HG03342 (cell line): ENCODE results near the gene SPHK2.
"Not testable (repeated sequence)": the region's sequence is repeated elsewhere in the genome, so short reads cannot be mapped to it uniquely, and the experiment has no call there.

Experiments
- ATAC-seq: cut with Tn5 transposase; IDR thresholded peaks from one replicate; pipeline ENCODE4 v1.9.1; 2021; ENCODE audit warnings: mild to moderate bottlenecking, moderate library complexity; ENCODE audit not compliant: unreplicated experiment

SPHK2 gene

DNA sequence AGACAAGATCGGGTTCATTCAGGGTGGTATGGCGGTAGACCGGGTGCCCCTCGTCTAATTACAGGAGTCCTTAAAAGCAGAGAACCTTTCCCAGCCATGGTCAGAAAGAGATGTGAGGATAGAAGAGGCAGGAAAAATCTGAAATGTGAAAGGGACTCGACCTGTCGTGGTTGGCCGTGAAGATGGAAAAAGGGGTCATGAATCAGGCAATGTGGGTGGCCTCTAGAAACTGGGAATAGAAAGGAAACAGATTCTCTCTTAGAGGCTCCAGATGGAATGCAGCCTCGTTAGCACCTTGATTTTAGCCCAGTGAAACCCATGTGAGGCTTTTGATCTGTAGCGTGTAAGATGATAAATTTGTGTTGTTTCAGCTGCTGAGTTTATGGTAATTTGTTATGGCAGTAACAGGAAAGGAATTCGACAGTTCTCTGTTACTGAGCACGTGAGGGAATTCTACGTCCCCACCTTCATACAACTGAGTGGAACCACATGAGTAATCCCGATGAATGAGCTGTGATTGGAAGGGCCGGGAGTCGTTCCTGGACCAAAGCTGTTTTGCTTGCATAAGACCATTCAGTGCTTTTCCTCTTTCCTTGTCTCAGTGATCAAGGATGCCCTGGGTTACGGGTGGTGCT lies 37.7 kb downstream of the SPHK2 start:
- no peak for ATAC-seq

- ATAC-seq: not testable (repeated sequence)
Measured at GRCh38 chr19:48657828-48658227, 38.5 kb downstream of the SPHK2 start.

DNA sequence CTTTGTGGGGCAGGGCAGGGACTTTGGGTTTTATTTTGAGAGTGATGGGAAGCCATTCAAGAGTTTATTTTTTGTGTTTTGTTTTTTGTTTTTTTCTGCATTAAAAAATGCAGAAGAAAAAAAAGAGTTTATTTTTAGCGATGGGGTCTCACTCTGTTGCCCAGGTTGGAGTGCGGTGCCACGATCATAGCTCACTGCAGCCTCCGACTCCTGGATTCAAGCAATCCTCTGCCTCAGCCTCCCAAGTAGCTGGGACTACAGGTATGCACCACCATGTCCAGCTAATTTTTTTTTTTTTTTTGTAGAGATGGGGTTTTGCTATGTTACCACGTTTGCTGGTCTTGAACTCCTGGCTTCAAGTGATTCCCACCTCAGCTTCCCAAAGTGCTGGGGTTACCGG lies 39.2 kb downstream of the SPHK2 start:
- no peak for ATAC-seq

DNA sequence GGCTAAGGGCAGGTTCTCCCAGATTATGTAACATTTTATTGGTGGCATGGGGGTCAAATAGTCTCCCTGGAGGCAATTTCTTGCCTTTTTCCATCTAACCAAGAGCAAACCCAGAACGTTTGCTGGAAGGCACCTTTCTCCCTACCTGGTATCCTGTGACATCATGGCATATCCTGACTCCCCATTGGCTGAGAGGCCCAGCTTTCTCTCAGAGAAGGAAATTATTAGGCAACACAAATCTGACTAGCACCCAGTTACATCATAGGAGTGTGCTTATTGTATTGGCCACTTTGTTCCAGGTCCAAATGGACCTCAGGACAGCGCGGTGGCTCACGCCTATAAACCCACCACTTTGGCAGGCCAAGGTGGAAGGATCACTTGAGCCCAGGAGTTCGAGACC lies 40.5 kb downstream of the SPHK2 start:
- no peak for ATAC-seq

DNA sequence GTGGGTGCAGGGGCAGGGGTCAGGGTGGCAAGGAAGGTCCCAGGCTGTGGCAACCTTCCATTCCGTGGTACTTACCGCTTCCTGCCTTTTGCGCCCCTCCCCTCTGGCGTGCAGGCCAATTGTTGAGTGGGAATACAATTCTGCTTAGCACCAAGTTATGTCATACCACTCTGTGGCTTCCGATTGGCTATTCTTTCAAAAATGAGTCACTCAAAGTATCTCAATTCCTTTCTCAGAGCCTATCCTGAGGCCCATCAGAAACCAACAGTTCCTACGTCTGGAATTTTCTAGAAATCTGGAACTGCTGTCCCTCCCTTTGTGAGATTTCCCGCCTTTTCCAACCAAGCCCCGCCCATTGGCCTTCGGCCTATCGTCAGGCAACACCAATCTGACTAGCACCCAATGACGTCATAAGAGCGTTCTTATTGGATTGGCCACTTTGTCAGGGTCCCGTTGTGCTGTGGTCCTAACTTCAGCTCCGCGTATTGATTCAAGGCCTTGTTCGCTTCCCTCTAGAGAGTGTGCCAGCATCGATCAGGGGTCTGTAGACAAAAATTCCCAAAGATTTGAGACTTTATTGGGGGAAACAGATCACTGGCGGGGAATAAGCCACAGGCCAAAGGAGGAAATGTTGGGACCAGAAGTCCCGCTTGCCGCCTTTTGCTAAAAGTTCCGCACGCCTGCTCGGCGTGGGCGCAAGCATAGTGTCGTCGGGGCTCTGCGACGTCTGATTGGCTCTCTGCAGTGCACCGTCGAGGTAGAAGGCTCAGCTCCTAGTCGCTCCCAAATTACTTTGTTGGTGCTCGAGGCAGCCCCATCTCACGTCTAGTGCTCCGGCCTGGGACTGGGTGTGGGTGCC lies 41.8 kb downstream of the SPHK2 start:
- peak; percentile 69 for ATAC-seq

GRCh38 chr19:48661711-48662090 lies 42.4 kb downstream of the SPHK2 start:
- ATAC-seq: no peak

DNA sequence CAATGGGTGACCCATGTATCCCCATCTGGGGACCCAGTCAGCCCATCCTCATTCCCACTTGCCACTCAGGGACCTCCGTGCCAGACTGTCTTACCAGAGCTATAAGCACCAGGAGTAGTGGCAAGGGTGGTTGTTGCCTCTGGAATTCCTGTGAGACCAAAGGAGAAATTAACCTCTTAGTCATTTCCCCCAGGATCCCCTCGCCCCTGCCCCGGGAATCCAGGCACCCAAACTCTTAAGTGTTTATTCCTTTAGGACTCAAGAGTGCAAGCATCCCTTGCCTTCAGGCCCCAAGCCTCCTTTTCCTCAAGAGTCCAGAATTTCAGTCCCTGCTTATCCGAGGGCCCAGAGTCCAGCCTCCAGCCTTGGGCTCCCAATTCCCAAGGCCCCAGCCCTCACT lies 44.4 kb downstream of the SPHK2 start:
- no peak for ATAC-seq

DNA sequence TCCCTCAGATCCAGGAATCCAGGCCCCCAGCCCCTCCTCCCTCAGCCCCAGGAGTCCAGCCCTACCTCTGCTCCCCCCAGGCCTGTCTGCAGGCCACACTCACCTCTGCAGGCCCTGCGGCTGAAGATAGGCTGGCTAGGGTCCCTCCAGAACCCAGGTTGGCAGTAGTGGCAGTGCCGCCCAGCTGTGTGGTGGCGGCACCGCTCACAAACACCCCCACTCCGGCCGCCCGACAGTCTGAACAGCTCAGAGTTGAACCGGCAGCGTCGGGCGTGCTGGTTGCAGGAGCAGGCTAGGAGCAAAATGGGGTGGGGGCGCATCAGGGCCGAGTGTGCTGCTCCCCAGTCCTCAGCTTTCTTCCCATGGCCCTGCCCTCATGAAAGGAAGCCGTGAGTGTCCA lies 45.2 kb downstream of the SPHK2 start:
- ATAC-seq: no peak

DNA sequence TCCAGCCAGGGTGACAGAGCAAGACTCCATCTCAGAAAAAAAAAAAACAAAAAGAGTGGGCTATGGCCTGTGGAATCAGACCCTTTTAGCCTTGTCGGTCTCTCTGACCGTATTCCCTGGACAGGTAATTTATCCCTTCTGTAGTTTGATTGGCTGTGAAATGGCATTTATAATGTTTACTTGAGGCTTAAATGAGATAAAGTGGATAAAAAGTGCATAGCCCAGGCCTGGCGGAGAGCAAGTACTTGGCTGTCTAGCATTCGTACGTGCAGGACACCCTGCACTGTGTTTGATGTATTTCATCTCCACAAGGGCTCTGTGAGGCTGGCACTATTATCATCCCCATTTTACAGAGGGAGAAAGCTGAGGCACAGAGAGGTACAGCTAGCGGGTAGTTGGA lies 46.5 kb downstream of the SPHK2 start:
- no peak for ATAC-seq

DNA sequence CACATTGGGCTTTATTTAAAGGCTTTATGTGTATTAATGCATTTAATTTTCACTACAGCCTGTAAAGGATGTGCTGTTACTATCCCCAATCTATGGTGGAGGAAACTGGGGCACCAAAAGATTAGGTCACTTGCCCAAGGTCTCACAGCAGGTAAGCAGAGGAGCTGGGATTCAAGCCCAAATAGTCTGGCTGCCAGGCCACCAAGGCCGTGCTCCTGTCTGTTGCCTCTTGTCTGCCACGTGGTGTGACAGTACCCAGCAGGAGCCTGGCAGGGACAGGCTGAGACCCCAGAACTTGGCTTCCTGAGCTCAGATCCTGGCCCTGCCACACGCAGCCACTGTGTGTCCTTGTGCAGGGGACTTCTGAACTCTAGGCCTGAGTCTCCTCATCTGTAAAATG lies 49.0 kb downstream of the SPHK2 start:
- no peak for ATAC-seq

- no peak for ATAC-seq
Measured at GRCh38 chr19:48668761-48669160, 49.5 kb downstream of the SPHK2 start.

DNA sequence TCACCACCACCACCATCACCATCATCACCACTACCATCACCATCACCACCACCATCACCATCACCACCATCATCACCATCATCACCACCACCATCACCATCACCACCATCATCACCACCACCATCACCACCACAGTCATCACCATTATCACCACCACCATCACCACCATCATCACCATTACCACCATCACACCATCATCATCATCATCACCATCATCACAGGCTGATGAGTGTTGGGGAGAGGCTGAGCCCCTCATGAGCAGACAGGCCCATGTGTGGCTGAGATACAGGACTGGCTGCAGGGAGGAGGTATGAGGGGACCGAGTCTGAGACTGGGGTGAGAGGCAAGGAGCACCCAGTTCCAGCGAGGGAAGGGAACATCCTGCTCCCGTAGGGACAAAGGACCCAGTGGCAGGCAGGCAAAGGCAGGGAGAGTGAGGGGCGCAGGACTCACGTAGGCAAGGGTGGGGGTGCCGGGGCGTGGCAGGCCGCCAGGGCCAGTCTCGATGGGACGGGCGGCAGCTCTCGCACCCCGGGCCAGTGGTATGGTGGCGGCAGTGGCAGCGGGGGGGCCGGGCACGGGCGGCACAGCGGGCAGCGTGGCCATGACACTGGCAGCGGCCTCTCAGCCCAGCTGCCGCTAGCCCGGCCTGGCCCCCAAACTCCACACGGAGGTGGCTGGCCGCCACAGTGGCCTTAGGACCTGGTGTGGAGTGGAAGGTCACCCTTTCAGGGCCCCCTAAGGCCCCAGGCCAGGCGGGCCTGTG lies 50.8 kb downstream of the SPHK2 start:
- no peak for ATAC-seq

DNA sequence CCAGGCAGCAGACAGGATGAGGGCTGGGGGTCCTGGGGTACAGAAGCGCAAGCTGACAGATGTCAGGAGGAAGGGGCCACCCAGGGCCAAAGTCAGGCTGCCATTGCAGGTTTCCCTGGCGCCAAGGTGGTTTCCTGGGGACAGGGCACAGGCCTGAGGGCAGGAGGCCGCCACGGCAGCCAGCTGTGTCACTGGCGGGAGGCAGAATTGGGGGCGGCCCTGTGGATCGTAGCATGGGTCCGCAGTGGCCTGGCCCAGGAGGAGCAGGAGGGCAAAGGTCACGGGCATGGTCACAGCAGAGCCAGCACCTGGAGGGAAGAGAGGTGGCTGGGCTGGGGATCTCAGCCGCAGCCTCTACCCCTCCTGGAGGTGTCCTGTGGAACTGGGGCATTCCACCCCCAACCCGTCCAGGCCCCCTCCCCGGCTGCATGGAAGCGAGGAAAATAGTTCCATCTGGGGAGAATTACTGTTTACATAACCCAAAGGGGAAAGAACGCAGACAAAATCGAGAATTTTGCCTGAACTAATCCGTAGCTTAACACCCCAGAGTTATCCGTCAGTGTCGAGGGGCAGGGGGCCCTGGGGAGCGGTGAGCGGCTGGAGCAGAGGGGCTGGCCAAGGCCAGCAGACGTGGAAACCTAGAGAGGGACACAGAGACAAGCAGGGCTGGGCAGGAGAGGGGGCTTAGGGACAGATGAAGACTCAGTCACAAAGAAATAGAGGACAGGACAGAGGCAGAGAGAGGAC lies 51.6 kb downstream of the SPHK2 start:
- no peak for ATAC-seq

GRCh38 chr19:48671446-48671995 lies 52.2 kb downstream of the SPHK2 start:
- no peak for ATAC-seq

DNA sequence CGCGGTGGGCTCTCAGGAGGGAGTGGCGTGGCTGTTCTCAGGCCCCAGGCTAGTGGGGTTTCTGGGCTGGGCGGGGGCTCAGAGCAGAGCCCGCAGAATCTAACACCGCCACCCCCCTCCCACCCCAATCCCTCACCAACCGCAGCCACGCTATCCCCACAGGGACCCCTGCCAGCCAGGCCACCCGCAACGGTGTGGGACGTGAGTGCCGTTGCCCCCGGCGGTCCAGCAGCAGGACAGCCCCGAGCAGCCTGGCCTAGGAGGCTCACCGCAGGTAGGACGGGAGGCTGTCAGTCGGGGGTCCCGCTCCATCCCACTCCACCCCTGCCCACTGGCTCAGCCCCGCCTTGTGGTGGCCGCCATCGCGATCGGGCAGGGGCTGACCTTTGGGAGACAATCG lies 53.7 kb downstream of the SPHK2 start, which contains the start of gene NTN5:
Gene NTN5, minus strand, starts transcription at position 24 of the 400 bp plus-strand sequence. CDS start 2,031 bp downstream, outside the sequence.
- no peak for ATAC-seq

DNA sequence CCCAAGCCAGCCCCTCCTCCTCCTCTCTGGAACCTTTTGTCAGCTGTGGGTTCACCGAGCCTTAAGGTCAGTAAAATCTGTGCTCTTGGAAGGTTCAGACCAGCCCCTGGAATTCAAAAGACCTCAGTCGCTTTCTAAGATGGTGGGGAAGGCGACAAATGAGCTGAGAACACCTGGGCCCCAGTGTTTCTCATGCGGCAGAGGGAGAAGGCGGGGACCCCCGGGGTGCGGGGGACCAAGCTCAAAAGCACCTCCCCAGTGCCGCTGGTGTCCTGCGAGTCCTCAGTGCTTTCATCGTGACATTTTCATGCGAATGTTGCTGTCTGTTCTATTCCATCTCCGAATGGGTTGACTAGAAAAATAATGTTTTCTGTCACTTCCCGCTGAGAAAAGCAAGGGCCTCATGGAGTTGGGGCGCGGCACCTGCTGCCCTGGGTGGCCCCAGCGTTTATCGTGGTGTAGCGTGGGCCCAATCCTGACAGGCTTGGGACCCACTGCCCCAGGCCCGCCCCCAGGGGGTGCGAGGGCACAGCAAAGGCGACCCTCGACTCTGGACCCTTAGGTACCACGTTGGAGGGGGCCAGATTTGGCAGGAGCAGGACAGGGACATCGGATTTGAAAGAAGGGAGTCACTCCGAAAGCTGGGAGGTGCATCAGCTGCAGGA lies 54.3 kb downstream of the SPHK2 start:
- no peak for ATAC-seq

GRCh38 chr19:48674216-48674809 lies 55.0 kb downstream of the SPHK2 start:
- ATAC-seq: no peak

- ATAC-seq: no peak
Measured at GRCh38 chr19:48674921-48675824, 55.9 kb downstream of the SPHK2 start.

DNA sequence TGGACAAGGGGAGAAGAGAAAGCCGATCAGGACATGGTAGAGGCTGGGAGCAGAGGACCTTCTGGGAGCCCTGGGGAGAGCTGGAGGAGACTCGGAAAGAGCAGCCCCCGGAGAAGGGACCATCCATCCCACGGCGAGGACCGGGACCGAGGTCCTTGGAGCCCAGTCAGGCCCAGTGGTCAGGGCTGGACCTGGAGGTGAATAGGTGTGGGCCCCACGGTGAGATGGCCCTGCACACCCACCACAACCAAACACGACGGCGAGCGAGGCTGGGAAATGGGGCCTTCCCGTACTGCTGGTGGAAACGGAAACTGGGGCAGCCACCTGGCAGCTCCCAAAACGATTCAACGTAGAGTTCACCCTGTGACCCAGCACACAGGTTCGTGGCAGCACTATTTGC lies 57.2 kb downstream of the SPHK2 start:
- no peak for ATAC-seq
